Measurements from ENCODE around the gene CHAC1. TPM values are rescaled to one million over a fixed set of nuclear protein-coding genes. Genes with fewer than 3 reads are reported as not detected.
"Not testable (repeated sequence)": the region's sequence is repeated elsewhere in the genome, so short reads cannot be mapped to it uniquely, and the experiment has no call there.

CHAC1 gene
- total RNA-seq, 1 experiment from 2014 or later, result 11.6 TPM

DNA sequence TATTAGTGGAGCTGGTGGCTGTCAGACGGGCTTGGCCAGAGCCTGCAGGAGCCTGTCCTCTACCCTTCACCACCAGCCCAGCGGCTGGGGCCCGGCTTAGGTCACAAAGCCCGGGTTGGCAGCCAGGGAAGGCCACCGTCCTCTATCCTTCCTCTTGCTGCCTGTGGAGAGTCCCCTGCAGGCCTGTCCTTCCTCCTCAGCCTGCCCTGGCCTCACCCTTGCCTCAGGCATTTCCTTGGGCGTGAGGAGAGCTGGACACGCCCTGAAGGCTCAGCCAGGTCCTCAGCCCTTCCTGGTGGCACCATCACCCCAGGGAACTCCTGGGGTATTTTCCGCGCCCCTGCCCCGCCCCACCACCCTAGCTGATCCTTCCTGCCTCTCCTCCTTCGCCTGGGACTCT lies 7.7 kb downstream of the CHAC1 start:
- BruUV-seq (replicated peaks), result no TSS peak
- Histone ChIP-seq H3K27me3 (replicated peaks; ENCODE audit: insufficient read depth, low read depth, low read length, poor library complexity) (no peaks in the 10 kb centered on the region), H3K36me3 (ENCODE audit: insufficient read depth, low read length, poor library complexity, severe bottlenecking) (peaks cover 11% of the 10 kb centered on the region), H3K9me3 (ENCODE audit: low read depth, low read length, poor library complexity, severe bottlenecking) (no peaks in the 10 kb centered on the region), H3K27ac (ENCODE audit: low read depth, low read length, poor library complexity, severe bottlenecking) (no peak overlapping the region), H3K4me1 (ENCODE audit: insufficient read depth, low read length, poor library complexity, severe bottlenecking) (peaks cover 19% of the 10 kb centered on the region), H3K4me3 (ENCODE audit: low read depth, low read length, poor library complexity, severe bottlenecking) (no peak overlapping the region)
- DNase-seq (ENCODE audit: low spot score), result no peak
- ChIA-PET POLR2A (ENCODE audit: low non-redundant PET) (no interaction called here), CTCF (no interaction called here)
- TF ChIP-seq EZH2 (IDR thresholded peaks at IDR 0.05; ENCODE audit: borderline replicate concordance, low read depth, low read length, poor library complexity, severe bottlenecking), result no peak
- TF ChIP-seq, protein P1, sequence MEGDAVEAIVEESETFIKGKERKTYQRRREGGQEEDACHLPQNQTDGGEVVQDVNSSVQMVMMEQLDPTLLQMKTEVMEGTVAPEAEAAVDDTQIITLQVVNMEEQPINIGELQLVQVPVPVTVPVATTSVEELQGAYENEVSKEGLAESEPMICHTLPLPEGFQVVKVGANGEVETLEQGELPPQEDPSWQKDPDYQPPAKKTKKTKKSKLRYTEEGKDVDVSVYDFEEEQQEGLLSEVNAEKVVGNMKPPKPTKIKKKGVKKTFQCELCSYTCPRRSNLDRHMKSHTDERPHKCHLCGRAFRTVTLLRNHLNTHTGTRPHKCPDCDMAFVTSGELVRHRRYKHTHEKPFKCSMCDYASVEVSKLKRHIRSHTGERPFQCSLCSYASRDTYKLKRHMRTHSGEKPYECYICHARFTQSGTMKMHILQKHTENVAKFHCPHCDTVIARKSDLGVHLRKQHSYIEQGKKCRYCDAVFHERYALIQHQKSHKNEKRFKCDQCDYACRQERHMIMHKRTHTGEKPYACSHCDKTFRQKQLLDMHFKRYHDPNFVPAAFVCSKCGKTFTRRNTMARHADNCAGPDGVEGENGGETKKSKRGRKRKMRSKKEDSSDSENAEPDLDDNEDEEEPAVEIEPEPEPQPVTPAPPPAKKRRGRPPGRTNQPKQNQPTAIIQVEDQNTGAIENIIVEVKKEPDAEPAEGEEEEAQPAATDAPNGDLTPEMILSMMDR (conservative IDR thresholded peaks at IDR 0.05; ENCODE audit: low read depth, low read length), result no peak
- intact Hi-C loops (cut with micrococcal nuclease; ENCODE audit: unreplicated experiment), result no loop called here

DNA sequence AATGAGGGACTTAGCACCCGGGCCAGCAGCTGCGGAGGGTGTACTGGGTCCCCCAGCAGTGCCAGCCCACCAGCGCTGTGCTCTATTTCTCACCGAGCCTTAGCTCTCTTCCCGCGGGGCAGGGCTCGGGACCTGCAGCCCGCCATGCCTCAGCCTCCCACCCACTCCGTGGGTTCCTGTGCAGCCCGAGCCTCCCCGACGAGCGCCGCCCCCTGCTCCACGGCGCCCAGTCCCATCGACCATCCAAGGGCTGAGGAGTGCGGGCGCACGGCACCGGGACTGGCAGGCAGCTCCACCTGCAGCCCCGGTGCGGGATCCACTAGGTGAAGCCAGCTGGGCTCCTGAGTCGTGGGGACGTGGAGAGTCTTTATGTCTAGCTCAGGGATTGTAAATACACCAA lies 8.5 kb downstream of the CHAC1 start:
- BruUV-seq (replicated peaks); DNase-seq (ENCODE audit: low spot score); H3K27ac ChIP-seq (ENCODE audit: low read depth, low read length, poor library complexity, severe bottlenecking); intact Hi-C loops (cut with micrococcal nuclease; ENCODE audit: unreplicated experiment); H3K36me3 ChIP-seq (ENCODE audit: insufficient read depth, low read length, poor library complexity, severe bottlenecking); CTCF ChIA-PET; H3K27me3 ChIP-seq (replicated peaks; ENCODE audit: insufficient read depth, low read depth, low read length, poor library complexity); H3K4me3 ChIP-seq (ENCODE audit: low read depth, low read length, poor library complexity, severe bottlenecking); H3K9me3 ChIP-seq (ENCODE audit: low read depth, low read length, poor library complexity, severe bottlenecking): not testable (repeated sequence)
- H3K4me1 ChIP-seq (ENCODE audit: insufficient read depth, low read length, poor library complexity, severe bottlenecking), result peaks cover 11% of the 10 kb centered on the region
- POLR2A ChIA-PET (ENCODE audit: low non-redundant PET), result interaction anchor here (0.6 kb wide), 2 partner anchors 8 to 189 kb away, joined by 3 to 8 read pairs; partner anchors contain the start of gene CHAC1

DNA sequence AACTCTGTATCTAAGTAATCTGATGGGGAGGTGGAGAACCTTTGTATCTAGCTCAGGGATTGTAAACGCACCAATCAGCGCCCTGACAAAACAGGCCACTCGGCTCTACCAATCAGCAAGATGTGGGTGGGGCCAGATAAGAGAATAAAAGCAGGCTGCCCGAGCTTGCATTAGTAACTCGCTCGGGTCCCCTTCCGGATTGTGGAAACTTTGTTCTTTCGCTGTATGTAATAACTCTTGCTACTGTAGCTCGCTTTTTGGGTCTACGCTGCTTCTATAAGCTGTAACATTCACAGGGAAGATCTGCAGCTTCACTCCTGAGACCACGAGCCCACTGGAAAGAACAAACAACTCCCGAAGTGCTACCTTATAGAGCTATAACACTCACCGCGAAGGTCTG lies 9.0 kb downstream of the CHAC1 start:
- H3K27me3 ChIP-seq (replicated peaks; ENCODE audit: insufficient read depth, low read depth, low read length, poor library complexity); H3K9me3 ChIP-seq (ENCODE audit: low read depth, low read length, poor library complexity, severe bottlenecking); intact Hi-C loops (cut with micrococcal nuclease; ENCODE audit: unreplicated experiment); H3K27ac ChIP-seq (ENCODE audit: low read depth, low read length, poor library complexity, severe bottlenecking); CTCF ChIA-PET; BruUV-seq (replicated peaks); H3K36me3 ChIP-seq (ENCODE audit: insufficient read depth, low read length, poor library complexity, severe bottlenecking); H3K4me3 ChIP-seq (ENCODE audit: low read depth, low read length, poor library complexity, severe bottlenecking); DNase-seq (ENCODE audit: low spot score); H3K4me1 ChIP-seq (ENCODE audit: insufficient read depth, low read length, poor library complexity, severe bottlenecking): not testable (repeated sequence)
- POLR2A ChIA-PET (ENCODE audit: low non-redundant PET), result interaction anchor here (0.6 kb wide), 1 partner anchor 190 kb away, joined by 8 read pairs; no protein-coding TSS in a partner anchor

DNA sequence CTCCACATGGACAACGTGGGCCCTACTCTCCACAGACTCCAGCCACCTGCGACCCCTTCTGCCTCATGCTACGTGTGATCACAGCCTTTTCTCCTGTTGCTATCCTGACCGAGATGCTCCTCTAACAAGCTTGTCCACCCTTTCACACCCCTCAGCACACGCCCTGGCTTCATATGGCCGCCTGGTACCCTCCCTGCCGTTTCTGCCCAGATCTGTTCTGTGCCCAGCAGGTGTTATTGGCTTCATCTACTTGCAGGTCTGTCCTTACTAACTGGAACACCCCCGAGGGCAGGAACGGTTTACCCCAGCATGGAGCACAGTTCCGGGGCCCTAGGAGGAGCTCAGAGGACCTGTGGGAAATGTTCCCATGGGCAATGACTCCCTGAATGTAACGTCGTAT lies 9.9 kb downstream of the CHAC1 start:
- no peak overlapping the region for H3K27ac ChIP-seq (ENCODE audit: low read depth, low read length, poor library complexity, severe bottlenecking)

More for the DNA sequence above, 9.9 kb downstream of the CHAC1 start:
- DNase-seq (ENCODE audit: low spot score), result no peak
- no TSS peak for BruUV-seq (replicated peaks)
- no peaks in the 10 kb centered on the region for H3K4me1 ChIP-seq (ENCODE audit: insufficient read depth, low read length, poor library complexity, severe bottlenecking)
- POLR2A ChIA-PET (ENCODE audit: low non-redundant PET), result no interaction called here
- no peak for TF ChIP-seq EZH2 (IDR thresholded peaks at IDR 0.05; ENCODE audit: borderline replicate concordance, low read depth, low read length, poor library complexity, severe bottlenecking)
- TF ChIP-seq, protein P1 (conservative IDR thresholded peaks at IDR 0.05; ENCODE audit: low read depth, low read length), result no peak
- CTCF ChIA-PET, result no interaction called here
- H3K4me3 ChIP-seq (ENCODE audit: low read depth, low read length, poor library complexity, severe bottlenecking), result no peak overlapping the region
- no peaks in the 10 kb centered on the region for H3K27me3 ChIP-seq (replicated peaks; ENCODE audit: insufficient read depth, low read depth, low read length, poor library complexity)
- no peaks in the 10 kb centered on the region for H3K9me3 ChIP-seq (ENCODE audit: low read depth, low read length, poor library complexity, severe bottlenecking)
- no peaks in the 10 kb centered on the region for H3K36me3 ChIP-seq (ENCODE audit: insufficient read depth, low read length, poor library complexity, severe bottlenecking)
- intact Hi-C loops (cut with micrococcal nuclease; ENCODE audit: unreplicated experiment), result no loop called here
